K562 (cell line): Measurements from ENCODE around the gene RAB3GAP2. TPM values are rescaled to one million over a fixed set of nuclear protein-coding genes. Genes with fewer than 3 reads are reported as not detected.

Experiments
- ATAC-seq: fragments of 200-7000 bp; cut with Tn5 transposase; 3 replicates; pipeline ENCODE4 v1.9.1; 2020; ENCODE audit warnings: moderate library complexity
- BruUV-seq: library from RNA; stranded (reverse); fragments of 400-500 nt; replicated peaks from 2 replicates; lab custom pipeline; 2021; lab: Mats Ljungman, UMichigan
- CTCF ChIA-PET: fragments of 300-600 bp; formaldehyde crosslinking; extraction: SDS; loops from one replicate; lab custom pipeline; 2021; ENCODE audit warnings: low intra/inter-chr PET ratio; lab: Yijun Ruan, JAX
- POLR2A ChIA-PET: fragments of 300-600, 350-650 bp; sonication (Branson Sonifier 250); formaldehyde crosslinking; extraction: SDS; loops from one replicate; lab custom pipeline; 2021; ENCODE audit warnings: antibody characterized with exemption, inconsistent platforms; lab: Yijun Ruan, JAX
- DNase-seq, 4 experiments: peaks; one replicate each; pipeline versions ENCODE4 v3.0.0 to v3.0.0-alpha.2; 2011 to 2018; ENCODE audit warnings: low spot score in 3 of 4, mixed read lengths in 3 of 4; ENCODE audit errors: extremely low read depth in 1 of 4
- FAIRE-seq: peaks from 2 replicates; lab custom pipeline; 2011; peaks lifted over from hg19 to GRCh38; lab: Jason Lieb, UNC
- H2AFZ ChIP-seq: 2 replicates; pipeline ENCODE4 v1.6.0; 2011; ENCODE audit warnings: low read depth, low read length, control low read depth, inconsistent platforms
- H3K27ac ChIP-seq: fragments of 200-600 bp; 3 replicates; pipeline ENCODE4 v1.8.0; 2011; ENCODE audit warnings: low read depth, mild to moderate bottlenecking, control low read depth, inconsistent platforms, low read length, moderate library complexity, mixed read lengths; ENCODE audit errors: extremely low read depth
- H3K27me3 ChIP-seq, 2 experiments: fragments of 300-600 bp in 1 of 2; 2 replicates in 1 of 2; 3 replicates in 1 of 2; pipeline versions ENCODE4 v1.6.0 to v1.8.0; 2011; ENCODE audit warnings: inconsistent platforms in 2 of 2, low read length in 2 of 2, mild to moderate bottlenecking in 1 of 2, mixed read lengths in 1 of 2, moderate library complexity in 1 of 2; ENCODE audit not compliant: control insufficient read depth in 2 of 2, insufficient read depth in 2 of 2
- H3K36me3 ChIP-seq: fragments of 300-600 bp; 3 replicates; pipeline ENCODE4 v1.8.0; 2011; ENCODE audit warnings: mild to moderate bottlenecking, low read length, inconsistent platforms; ENCODE audit not compliant: control insufficient read depth, insufficient read depth
- H3K4me1 ChIP-seq, 2 experiments: fragments of 200-600 bp in 1 of 2; replicated peaks in 1 of 2; 2 replicates in 1 of 2; 3 replicates in 1 of 2; pipeline versions ENCODE4 v1.5.1 to v1.8.0; 2011; ENCODE audit warnings: inconsistent platforms in 2 of 2, low read length in 2 of 2, mild to moderate bottlenecking in 1 of 2, mixed read lengths in 1 of 2, moderate library complexity in 1 of 2; ENCODE audit not compliant: control insufficient read depth in 2 of 2, insufficient read depth in 2 of 2
- H3K4me2 ChIP-seq: 2 replicates; pipeline ENCODE4 v1.6.1; 2011; ENCODE audit warnings: low read length, control low read depth, inconsistent platforms, mixed read lengths; ENCODE audit not compliant: insufficient read depth
- H3K4me3 ChIP-seq: fragments of 200-600 bp; sonication (generic), shearing (Covaris generic); 2 replicates; pipeline ENCODE4 v1.5.1; 2016; ENCODE audit warnings: control low read depth, inconsistent platforms
- H3K79me2 ChIP-seq: fragments of 200-600 bp; 3 replicates; pipeline ENCODE4 v1.8.0; 2011; ENCODE audit warnings: low read length, inconsistent platforms; ENCODE audit not compliant: control insufficient read depth, insufficient read depth
- H3K9ac ChIP-seq, 2 experiments: 2 replicates each; pipeline versions ENCODE4 v1.6.0 to v1.6.1; 2011; ENCODE audit warnings: low read depth in 2 of 2, low read length in 2 of 2, control low read depth in 1 of 2, inconsistent platforms in 1 of 2, mild to moderate bottlenecking in 1 of 2, mixed read lengths in 1 of 2; ENCODE audit not compliant: insufficient read depth in 1 of 2
- H3K9me1 ChIP-seq: one replicate; pipeline ENCODE4 v1.6.0; 2011; ENCODE audit warnings: inconsistent platforms, mild to moderate bottlenecking, low read length, moderate library complexity; ENCODE audit not compliant: control insufficient read depth, insufficient read depth
- H3K9me3 ChIP-seq: replicated peaks from 2 replicates; pipeline ENCODE4 v1.5.1; 2011; ENCODE audit warnings: low read depth, low read length, inconsistent platforms; ENCODE audit not compliant: control insufficient read depth, insufficient read depth
- H4K20me1 ChIP-seq: replicated peaks from 2 replicates; pipeline ENCODE4 v1.6.1; 2011; ENCODE audit warnings: low read length, inconsistent platforms, mixed read lengths; ENCODE audit not compliant: control insufficient read depth, insufficient read depth
- GTF2B ChIP-seq: IDR thresholded peaks from 2 replicates; pipeline ENCODE4 v1.6.1; 2011; ENCODE audit not compliant: insufficient read length; ENCODE audit errors: extremely low read depth
- HMGN3 ChIP-seq: IDR thresholded peaks from 2 replicates; pipeline ENCODE4 v1.6.1; 2011; ENCODE audit warnings: borderline replicate concordance, low read depth, mild to moderate bottlenecking, mixed read lengths, low read length; ENCODE audit not compliant: insufficient read length; ENCODE audit errors: extremely low read depth
- KAT7 ChIP-seq: sonication (generic); formaldehyde crosslinking; IDR thresholded peaks from 2 replicates; pipeline ENCODE4 v1.8.0; 2022; ENCODE audit warnings: missing genetic modification reagents, mild to moderate bottlenecking, borderline replicate concordance
- ZNF282 ChIP-seq: sonication (generic); formaldehyde crosslinking; IDR thresholded peaks from 2 replicates; pipeline ENCODE4 v1.8.1; 2023; ENCODE audit warnings: missing genetic modification reagents
- ZNF778 ChIP-seq: fragments of 450-650 bp; formaldehyde crosslinking; IDR thresholded peaks from 2 replicates; pipeline ENCODE4 v1.4.0; 2020; ENCODE audit warnings: mild to moderate bottlenecking, moderate library complexity
- WGBS: fragments of 100-300 bp; shearing (Covaris generic); methylation state at CpG from one replicate; pipeline ENCODE4 v1.1.6; 2016; ENCODE audit warnings: low coverage, mixed read lengths; ENCODE audit not compliant: insufficient coverage; ENCODE audit errors: missing lambda C conversion rate; 5-methylcytosine and 5-hydroxymethylcytosine counted together
- in situ Hi-C: fragments of 300-500 bp; cut with MboI; formaldehyde crosslinking; loops from 4 replicates; pipeline ENCODE4 v1.15.0; 2018; ENCODE audit warnings: inconsistent platforms, mixed read lengths
- intact Hi-C: fragments of 100-400 bp; cut with micrococcal nuclease; formaldehyde crosslinking; loops from 2 replicates; pipeline ENCODE4 v1.14.2; 2022
- polyA plus RNA-seq, 8 experiments: library from polyadenylated mRNA; depleted of rRNA in 4 of 8; stranded (reverse) in 5 of 8; unstranded in 3 of 8; fragments of >200 nt; fragmentation: Nextera tagmentation in 2 of 8; fragmentation: Illumina TruSeq in 1 of 8; extraction: Ambion mirVana in 2 of 8; extraction: Trizol in 1 of 8; gene quantifications; 2 replicates each; pipeline versions ENCODE4 v1.2.1 to v1.2.3, GENCODE V29; 2011 to 2014; ENCODE audit warnings: inconsistent platforms in 1 of 8, missing spikeins in 1 of 8
- total RNA-seq, 7 experiments: library from RNA; depleted of rRNA in 6 of 7; stranded (reverse); fragments of >200 nt in 6 of 7; fragmentation: Illumina TruSeq in 2 of 7; extraction: Trizol in 2 of 7; gene quantifications; 2 replicates each; pipeline versions ENCODE4 v1.2.1 to v1.2.3, GENCODE V29; 2011 to 2021; ENCODE audit warnings: low replicate concordance in 1 of 7
- TF ChIP-seq, protein P1 (sequence below): sonication (generic); IDR thresholded peaks from 2 replicates; pipeline ENCODE4 v1.6.1; 2016

Gene RAB3GAP2
- total and polyA plus RNA-seq, 9 of the 15 experiments (the other 6 are each of a cell fraction or from before 2014, with no cell fraction given), result 14.1 to 69.1 (median 32.2) TPM

DNA sequence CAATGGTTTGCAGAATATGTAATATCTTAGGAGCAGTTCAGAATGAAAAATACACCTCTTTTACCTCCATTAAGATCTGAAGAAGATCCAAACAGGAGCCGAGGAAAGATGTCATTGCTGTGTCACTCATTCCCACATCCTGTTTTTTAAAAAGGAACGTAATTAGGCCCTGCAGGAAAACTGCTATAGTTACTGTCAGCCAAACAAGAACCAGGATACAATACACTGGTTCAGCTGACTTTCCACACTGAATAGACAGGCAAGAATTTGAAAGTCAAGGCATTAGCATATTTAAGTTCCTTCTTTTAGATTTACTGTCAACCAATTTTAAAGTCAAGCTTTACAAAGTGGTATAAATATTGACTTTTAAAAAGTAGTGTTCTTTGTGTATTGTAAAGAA is 114.5 kb downstream of the RAB3GAP2 start:
- Histone ChIP-seq H3K4me2 (no peak overlapping the region), H3K79me2 (no peaks in the 10 kb centered on the region), H2AFZ (no peak overlapping the region), H3K27ac (no peak overlapping the region), H3K36me3 (peaks cover 70% of the 10 kb centered on the region), H3K9me3 (no peaks in the 10 kb centered on the region), H3K9me1 (no peaks in the 10 kb centered on the region), H3K27me3 (no peaks in the 10 kb centered on the region), H3K9ac (no peak overlapping the region), H3K4me3 (no peak overlapping the region), H3K4me1 (no peaks in the 10 kb centered on the region), H4K20me1 (no peaks in the 10 kb centered on the region)
- DNase-seq, result no peak
- no peak for ATAC-seq
- intact Hi-C loops, result no loop called here
- 89% methylated on average over 2 of the region's 2 CpGs for WGBS
- in situ Hi-C loops, result no loop called here
- POLR2A ChIA-PET, result interaction anchor here (1.2 kb wide), 1 partner anchor 9 kb away, joined by 3 read pairs; no protein-coding TSS in a partner anchor
- CTCF ChIA-PET, result no interaction called here
- no peak for FAIRE-seq
- no peak for TF ChIP-seq HMGN3
- no peak for TF ChIP-seq ZNF778
- no peak for TF ChIP-seq ZNF282 (CRISPR knock-in tag)
- no peak for TF ChIP-seq KAT7 (CRISPR knock-in tag)
- TF ChIP-seq GTF2B, result no peak
- TF ChIP-seq, protein P1, sequence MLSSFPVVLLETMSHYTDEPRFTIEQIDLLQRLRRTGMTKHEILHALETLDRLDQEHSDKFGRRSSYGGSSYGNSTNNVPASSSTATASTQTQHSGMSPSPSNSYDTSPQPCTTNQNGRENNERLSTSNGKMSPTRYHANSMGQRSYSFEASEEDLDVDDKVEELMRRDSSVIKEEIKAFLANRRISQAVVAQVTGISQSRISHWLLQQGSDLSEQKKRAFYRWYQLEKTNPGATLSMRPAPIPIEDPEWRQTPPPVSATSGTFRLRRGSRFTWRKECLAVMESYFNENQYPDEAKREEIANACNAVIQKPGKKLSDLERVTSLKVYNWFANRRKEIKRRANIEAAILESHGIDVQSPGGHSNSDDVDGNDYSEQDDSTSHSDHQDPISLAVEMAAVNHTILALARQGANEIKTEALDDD, result no peak
- no TSS peak for BruUV-seq
